Measurements from ENCODE around the gene VRK1.
A peak's percentile ranks its signal among the peaks of the same experiment; 100 is the strongest.
"Not testable (repeated sequence)": the region's sequence is repeated elsewhere in the genome, so short reads cannot be mapped to it uniquely, and the experiment has no call there.

VRK1 gene

DNA sequence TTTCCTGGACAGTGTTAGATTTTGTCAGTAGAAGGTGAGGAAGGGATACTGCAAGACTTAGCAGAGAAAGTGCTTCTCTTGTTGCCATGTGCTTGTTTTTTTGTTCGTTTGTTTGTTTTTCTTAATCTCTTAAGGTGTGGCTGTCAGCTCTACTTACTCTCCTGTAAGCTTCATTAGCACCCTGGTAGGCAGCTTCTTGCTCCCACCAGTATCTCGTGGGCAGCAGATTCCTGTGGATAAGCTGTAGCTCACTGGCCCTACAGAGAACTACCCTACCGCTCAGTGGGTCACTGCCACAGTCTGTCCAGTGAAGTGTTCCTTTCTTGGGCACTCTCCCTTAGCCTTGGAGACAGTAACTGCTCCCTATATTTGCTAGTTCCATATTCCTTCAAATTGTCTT, 30.1 kb downstream of the VRK1 start:
- DNase-seq = no peak

GRCh38 chr14:96829791-96830190, 32.6 kb downstream of the VRK1 start:
- DNase-seq = no peak

- DNase-seq = no peak
Observed at GRCh38 chr14:96830946-96831345, 33.8 kb downstream of the VRK1 start.

DNA sequence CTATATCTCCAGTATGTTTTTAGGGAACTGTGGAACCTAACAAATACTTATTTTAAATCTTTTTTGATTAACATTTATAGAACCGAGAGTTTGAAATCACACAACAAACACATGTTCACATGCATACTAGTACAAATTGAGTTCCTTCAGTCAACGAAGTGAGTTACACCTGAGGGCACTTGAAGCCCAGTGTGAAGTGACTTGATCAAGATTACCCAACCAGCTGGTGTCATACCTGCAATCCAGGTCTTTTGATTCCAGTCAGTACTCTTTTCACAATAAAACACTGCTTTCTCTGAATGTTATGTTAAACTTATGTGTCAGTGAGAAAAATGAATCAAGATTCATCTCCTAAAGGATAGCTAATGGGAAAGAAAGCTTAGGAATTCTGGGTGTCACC, 35.2 kb downstream of the VRK1 start:
- DNase-seq = no peak

GRCh38 chr14:96838449-96838848, 41.3 kb downstream of the VRK1 start:
- no peak for DNase-seq

- DNase-seq = no peak
Observed at GRCh38 chr14:96839251-96839650, 42.1 kb downstream of the VRK1 start.

GRCh38 chr14:96843137-96843536, 46.0 kb downstream of the VRK1 start:
- no peak for DNase-seq

GRCh38 chr14:96844857-96845570, 47.8 kb downstream of the VRK1 start:
- no peak for DNase-seq

DNA sequence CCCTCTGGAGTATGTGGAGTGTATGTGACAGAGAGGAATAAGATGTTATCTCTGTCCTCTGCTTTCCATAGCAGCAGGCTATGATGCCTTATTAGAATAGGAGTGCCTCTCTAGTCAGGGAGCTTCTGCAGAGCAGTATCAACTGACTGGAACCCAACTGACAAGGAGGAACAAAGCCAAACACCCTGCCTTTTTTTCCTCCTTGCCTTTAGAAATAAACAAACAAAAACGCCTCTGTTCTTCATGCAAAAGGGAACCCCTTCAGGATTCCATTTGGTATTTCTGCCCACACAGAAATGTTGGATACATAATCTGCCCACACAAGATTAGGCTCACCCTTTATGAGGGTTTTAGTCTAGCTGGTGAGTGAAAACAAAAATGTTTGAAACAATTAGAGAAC, 50.3 kb downstream of the VRK1 start:
- DNase-seq = no peak

- no peak for DNase-seq
Observed at GRCh38 chr14:96848011-96848410, 50.8 kb downstream of the VRK1 start.

DNA sequence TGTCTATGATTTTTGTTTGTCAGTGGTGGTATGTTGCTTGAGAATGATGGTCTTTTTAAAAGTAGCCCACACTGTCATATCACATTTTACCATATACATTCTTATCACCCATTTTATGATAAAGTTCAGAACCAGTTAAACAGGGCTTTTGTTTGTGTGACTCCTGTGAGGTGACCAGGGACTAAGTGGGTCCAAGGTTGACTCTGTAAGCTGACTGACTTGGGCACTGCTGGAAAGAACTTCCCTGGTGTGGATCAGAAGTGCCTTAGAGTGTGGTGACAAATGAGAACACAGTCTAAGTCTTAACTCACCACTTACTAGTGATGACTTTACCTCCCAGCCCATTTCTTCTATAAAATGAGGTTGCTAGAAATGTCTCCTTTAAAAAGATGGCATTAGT, 52.6 kb downstream of the VRK1 start:
- no peak for DNase-seq

- DNase-seq = no peak
Observed at GRCh38 chr14:96851694-96852381, 54.7 kb downstream of the VRK1 start.

DNA sequence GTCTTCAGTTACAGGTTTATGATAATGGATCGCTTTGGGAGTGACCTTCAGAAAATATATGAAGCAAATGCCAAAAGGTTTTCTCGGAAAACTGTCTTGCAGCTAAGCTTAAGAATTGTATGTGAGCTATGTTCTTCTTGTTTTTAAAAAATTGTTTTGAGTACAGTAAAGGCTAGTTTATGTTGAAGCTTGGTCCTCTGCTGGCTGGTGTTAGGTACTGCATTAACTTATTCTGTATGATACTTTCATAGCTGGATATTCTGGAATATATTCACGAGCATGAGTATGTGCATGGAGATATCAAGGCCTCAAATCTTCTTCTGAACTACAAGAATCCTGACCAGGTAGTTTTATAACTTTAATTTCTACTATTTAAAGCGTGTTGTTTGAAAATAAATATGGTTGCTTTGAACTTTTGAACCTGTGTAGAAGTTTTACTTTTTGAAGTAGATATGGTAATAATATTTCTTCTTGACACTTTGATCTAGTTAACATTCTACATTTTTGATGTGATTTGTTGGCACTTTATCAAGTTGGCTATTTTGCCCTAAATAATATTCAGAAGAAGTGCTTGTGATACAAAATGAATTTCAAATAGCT, 55.7 kb downstream of the VRK1 start:
- peak in 1 of 2 donors; percentile 38 for DNase-seq

- no peak for DNase-seq
Observed at GRCh38 chr14:96858643-96859042, 61.5 kb downstream of the VRK1 start.

- DNase-seq = no peak
Observed at GRCh38 chr14:96861568-96862310, 64.6 kb downstream of the VRK1 start.

DNA sequence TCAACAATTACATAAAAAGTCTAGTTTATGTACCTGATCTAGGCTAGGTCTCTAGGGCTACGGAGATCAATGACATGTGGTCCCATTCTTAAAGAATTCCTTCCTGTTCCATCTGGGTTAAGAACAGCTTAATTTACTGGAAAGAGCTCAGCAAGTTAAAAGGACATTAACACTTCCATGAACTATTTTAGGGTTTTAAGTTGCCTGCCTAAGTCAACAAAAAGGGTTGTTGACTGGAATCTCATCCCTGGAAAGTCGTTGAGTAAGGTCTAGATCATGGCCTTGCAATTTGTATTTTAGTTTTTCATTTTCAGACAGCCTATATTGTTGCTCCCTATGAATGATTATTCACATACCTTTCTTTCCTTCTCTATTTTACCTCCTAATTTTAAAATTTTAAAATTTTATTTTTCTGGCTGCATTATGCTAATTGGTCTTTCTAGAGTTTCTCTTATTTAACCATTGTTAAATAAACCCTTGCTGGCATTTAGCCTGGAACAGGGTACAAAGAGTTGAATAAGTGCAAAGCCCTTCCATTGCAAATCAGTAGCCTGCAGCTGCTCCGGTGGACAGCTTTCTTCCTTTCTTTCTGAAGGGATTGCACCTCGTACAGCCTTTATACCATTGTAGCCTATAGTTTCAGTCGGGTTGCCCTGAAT, 66.3 kb downstream of the VRK1 start:
- no peak for DNase-seq

DNA sequence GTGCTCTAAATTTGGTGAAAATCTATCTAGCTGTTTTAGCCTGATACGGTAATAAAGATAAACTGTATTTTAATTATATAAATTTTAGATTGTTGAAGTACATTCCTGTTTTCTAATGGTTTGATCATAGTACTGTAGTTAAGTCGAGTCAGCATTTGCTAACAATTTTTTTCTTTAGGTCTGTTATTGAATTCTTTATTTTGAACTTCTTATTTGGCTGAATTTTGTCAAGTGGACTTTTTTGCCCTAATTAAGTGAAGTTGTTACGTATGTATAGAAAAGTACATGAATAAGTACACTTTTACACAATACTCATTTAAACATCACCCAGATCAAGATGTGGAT, 66.8 kb downstream of the VRK1 start:
- no peak for DNase-seq

DNA sequence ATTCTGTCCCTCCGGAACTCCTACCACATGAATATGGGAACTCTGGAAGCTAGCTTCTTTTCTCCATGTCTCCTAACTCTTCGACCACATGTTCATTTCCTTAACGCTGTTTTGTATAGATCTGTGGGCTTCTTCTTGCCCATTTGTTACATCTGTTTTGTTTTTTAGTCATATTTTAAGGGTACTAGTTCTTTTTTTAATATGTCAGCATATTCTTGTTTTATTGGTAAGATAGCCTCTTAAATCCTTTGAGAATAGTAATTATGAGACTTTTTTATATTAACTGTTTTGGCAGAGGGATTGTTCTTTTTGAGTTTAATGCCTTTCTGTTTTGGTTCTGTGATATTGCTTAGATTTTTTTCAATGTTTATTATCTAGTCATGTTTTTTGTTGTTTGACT, 70.5 kb downstream of the VRK1 start:
- DNase-seq = no peak

DNA sequence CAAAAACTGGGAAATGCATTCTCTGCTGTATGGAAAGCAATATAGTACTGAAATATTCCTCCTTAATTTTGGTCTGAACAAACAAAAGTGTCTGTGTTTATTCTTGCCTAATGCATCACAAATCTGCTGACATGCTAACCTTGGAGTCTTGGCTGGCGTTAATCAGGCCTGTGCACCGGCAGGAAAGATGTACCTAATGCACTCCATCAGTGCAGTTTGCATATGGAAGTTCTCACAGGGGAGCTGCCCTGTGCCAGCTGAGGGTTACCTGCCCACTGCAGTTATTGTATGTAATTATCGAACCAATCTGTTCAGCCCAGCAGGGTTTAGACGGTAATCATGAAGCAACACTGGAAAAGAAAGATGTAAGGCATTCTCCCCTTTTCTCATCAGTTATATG, 76.9 kb downstream of the VRK1 start:
- DNase-seq = no peak

DNA sequence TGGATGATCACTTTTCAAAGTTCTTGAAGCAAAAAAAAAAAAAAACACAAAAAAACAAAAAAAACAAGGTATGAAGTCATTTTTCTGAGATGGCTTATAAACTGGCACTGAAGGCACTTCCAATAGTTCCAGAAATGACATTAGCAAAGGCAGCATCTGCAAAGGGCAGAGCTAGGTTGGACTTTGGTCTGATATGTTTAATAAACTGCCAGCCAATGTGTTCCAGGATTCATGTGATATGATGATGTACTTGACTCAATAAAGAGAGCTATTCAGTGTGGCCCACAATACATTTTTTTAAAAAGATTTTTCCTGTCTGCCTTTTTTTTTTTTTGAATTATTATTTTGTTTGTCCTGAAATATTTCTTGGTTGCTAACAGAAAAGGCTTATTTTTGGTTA, 79.6 kb downstream of the VRK1 start:
- DNase-seq = no peak

GRCh38 chr14:96881713-96882112, 84.5 kb downstream of the VRK1 start:
- no peak for DNase-seq

GRCh38 chr14:96883974-96884373, 86.8 kb downstream of the VRK1 start:
- not testable (repeated sequence) for DNase-seq

DNA sequence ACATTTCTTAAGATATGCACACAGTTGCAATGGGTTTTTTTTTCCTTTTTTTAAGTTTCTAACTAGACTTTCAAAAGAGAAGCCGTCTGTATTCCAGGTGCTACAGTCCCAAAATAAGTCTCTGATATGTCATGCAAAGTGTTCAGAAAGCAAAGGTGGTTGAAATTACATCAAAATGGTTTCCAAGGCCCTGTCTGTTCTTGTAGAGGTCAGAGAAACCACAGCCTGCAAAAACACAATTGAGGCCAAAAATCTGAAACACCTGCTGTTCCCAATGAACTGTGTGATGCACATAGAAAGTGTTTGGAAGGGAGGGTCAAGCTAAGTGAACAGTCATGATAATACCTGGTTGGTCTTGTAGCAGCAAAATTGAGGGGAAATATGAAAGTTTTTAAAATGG, 91.0 kb downstream of the VRK1 start:
- DNase-seq = no peak
